ENCODE data around the gene PNPLA7. TPM values are rescaled to one million over a fixed set of nuclear protein-coding genes. Genes with fewer than 3 reads are reported as not detected.

PNPLA7 gene
- total and polyA plus RNA-seq, 7 donors = 1.8 to 12.2 (median 8.2) TPM

DNA sequence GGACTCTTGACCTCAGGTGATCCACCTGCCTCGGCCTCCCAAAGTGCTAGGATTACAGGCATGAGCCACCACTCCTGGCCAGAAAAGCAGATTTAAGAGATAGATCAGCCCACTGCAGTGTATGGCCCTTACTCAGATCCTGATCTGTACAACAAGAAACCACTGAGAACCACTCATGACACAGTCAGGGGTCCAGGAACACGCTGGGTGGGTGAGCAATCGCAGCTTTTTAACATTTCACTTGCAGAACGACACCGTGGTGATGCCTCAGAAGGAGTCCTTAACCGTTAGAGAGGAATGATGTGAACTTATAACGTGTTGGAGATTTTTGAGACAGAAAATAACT, 45.8 kb downstream of the PNPLA7 start:
- WGBS, 2 donors = 91 to 92% methylated on average over 7 of the region's 7 CpGs
- DNase-seq = no peak
- TF ChIP-seq POLR2AphosphoS5 (IDR thresholded peaks at IDR 0.05) (no peak), EP300 (IDR thresholded peaks at IDR 0.05) (no peak), POLR2A (IDR thresholded peaks at IDR 0.05) (no peak)
- TF ChIP-seq, protein P1, sequence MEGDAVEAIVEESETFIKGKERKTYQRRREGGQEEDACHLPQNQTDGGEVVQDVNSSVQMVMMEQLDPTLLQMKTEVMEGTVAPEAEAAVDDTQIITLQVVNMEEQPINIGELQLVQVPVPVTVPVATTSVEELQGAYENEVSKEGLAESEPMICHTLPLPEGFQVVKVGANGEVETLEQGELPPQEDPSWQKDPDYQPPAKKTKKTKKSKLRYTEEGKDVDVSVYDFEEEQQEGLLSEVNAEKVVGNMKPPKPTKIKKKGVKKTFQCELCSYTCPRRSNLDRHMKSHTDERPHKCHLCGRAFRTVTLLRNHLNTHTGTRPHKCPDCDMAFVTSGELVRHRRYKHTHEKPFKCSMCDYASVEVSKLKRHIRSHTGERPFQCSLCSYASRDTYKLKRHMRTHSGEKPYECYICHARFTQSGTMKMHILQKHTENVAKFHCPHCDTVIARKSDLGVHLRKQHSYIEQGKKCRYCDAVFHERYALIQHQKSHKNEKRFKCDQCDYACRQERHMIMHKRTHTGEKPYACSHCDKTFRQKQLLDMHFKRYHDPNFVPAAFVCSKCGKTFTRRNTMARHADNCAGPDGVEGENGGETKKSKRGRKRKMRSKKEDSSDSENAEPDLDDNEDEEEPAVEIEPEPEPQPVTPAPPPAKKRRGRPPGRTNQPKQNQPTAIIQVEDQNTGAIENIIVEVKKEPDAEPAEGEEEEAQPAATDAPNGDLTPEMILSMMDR (IDR thresholded peaks at IDR 0.05) = no peak
- H3K27me3 ChIP-seq = no peaks in the 10 kb centered on the region
- intact Hi-C loops (cut with DNase I) = no loop called here
- no peaks in the 10 kb centered on the region for H3K4me1 ChIP-seq
- H3K36me3 ChIP-seq = peaks cover 0 to 18% (median 0%) of the 10 kb centered on the region in 4 donors
- H3K9me3 ChIP-seq = no peaks in the 10 kb centered on the region
- H3K27ac ChIP-seq = no peak overlapping the region
- H3K4me3 ChIP-seq = no peak overlapping the region

DNA sequence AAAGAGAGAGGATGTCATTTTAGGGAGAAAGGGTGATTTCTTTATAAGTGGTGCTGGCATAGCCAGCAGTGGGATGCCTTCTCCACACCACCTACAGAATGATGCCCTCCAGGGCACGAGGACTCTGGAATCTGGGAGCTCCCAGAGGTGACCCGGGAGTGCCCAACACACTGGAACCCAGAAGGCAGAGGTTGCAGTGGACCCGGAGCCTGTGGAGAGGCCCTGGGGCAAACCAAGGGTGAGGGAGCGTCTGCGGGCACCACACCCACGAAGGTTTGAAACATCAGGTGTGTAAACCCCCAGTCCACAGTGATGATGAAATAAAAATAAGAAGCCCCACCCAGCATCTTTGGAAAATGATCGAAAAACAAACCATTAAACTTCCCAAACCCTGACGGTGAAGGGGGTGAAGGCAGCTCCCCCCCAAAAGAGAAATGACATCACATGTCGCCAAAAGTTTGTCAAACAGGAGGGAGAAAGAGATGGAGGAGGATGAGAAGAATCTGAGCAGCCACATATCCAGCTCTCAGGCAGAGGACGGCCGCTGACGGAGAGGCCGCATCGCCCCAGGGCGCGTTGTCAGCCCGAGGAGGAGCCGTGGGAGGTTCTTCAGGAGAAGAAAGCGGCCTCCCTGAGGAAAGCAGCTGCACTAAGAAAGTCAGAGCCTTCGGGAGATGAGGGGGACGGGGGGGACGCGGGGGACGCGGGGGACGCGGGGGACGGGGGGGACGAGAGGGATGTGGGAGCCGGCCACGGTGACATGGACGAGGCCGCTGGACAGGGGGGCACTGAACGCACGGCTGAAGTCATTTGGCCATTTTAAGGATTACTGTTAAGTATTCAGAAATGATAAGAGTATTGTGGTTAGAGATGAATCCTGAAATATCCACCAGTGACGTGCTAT, 47.9 kb downstream of the PNPLA7 start:
- 81 to 83% methylated on average over 36 of the region's 36 CpGs for WGBS, 2 donors
- no peak for TF ChIP-seq POLR2AphosphoS5 (IDR thresholded peaks at IDR 0.05)
- TF ChIP-seq POLR2A (IDR thresholded peaks at IDR 0.05) = no peak
- no peak for TF ChIP-seq EP300 (IDR thresholded peaks at IDR 0.05)
- TF ChIP-seq, protein P1 (IDR thresholded peaks at IDR 0.05) = no peak
- H3K4me3 ChIP-seq = no peak overlapping the region
- DNase-seq = no peak
- no peaks in the 10 kb centered on the region for H3K9me3 ChIP-seq
- intact Hi-C loops (cut with DNase I) = no loop called here
- no peak overlapping the region for H3K27ac ChIP-seq
- peaks cover 0 to 28% (median 0%) of the 10 kb centered on the region in 4 donors for H3K36me3 ChIP-seq
- no peaks in the 10 kb centered on the region for H3K27me3 ChIP-seq
- no peaks in the 10 kb centered on the region for H3K4me1 ChIP-seq

DNA sequence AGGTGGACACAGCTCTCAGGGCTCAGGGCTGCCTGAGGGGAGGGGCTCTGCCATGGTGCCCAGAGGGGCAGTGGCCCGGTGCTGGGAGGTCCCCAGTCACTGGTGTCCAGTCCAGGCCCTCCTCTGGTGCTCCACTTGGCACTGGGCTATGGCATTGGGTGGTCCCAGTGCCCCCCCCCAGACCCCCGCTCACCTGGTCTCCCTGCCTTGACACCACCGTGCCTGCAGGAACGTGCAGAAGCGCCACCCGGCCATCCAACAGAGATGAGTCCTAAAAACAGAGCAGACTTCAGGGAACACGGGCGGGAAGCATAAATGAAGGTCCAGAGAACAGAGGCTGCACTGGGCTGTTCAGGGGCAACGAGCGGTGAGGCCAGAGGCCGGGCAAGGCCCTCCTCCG, 48.7 kb downstream of the PNPLA7 start:
- TF ChIP-seq, protein P1 (IDR thresholded peaks at IDR 0.05) = no peak
- no peak for TF ChIP-seq POLR2A (IDR thresholded peaks at IDR 0.05)
- TF ChIP-seq POLR2AphosphoS5 (IDR thresholded peaks at IDR 0.05) = no peak
- TF ChIP-seq EP300 (IDR thresholded peaks at IDR 0.05) = no peak
- H3K9me3 ChIP-seq = no peaks in the 10 kb centered on the region

DNA sequence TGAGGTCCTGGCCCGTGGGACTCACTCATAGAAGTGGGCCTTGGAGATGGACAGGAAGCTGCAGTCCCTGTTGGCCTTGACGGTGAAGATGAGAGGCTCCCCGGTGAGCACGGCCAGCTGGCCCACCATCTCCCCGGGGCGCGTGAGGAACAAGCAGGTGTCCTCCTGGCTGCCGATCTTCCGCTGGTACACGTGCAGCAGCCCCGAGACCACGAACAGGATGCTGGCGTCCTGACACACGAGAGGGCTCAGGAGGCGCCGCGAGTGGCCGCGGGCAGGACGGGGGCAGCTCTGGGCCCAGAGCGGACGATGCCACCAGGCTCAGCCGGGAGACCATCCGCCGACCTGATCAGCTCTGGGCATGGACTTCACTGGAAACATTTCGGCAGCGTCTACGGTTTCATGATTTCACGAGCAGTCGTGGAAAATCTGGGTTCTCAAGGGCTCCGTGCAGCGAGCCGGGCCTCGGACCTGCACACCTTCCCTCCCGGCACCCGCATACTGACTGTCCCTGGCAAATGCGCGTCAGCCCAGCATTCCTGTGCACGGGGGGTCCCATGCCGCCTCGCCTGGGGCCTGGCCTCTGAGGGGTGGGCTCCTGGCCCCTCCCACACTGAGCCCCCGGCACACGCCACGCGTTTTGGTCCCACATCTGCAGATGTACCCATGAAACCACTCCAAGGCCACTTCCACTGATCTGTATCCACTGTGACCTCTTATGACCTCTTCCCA, 49.4 kb downstream of the PNPLA7 start:
- H3K4me1 ChIP-seq = no peaks in the 10 kb centered on the region
- WGBS, 2 donors = 91 to 96% methylated on average over 45 of the region's 45 CpGs
- intact Hi-C loops (cut with DNase I) = no loop called here
- no peak for DNase-seq
- no peaks in the 10 kb centered on the region for H3K27me3 ChIP-seq
- H3K27ac ChIP-seq = no peak overlapping the region
- TF ChIP-seq POLR2A (IDR thresholded peaks at IDR 0.05) (no peak), POLR2AphosphoS5 (IDR thresholded peaks at IDR 0.05) (no peak), EP300 (IDR thresholded peaks at IDR 0.05) (no peak)
- TF ChIP-seq, protein P1 (IDR thresholded peaks at IDR 0.05) = no peak
- no peak overlapping the region for H3K4me3 ChIP-seq
- no peaks in the 10 kb centered on the region for H3K9me3 ChIP-seq
- H3K36me3 ChIP-seq = peaks cover 0 to 34% (median 0%) of the 10 kb centered on the region in 4 donors

More for the DNA sequence above, 48.7 kb downstream of the PNPLA7 start:
- Histone ChIP-seq H3K27ac (no peak overlapping the region), H3K4me1 (no peaks in the 10 kb centered on the region), H3K4me3 (no peak overlapping the region), H3K36me3 (peaks cover 0 to 34% (median 0%) of the 10 kb centered on the region in 4 donors), H3K27me3 (no peaks in the 10 kb centered on the region)
- no peak for DNase-seq
- intact Hi-C loops (cut with DNase I) = no loop called here
- WGBS, 2 donors = 91 to 95% methylated on average over 12 of the region's 12 CpGs
